Measurements from ENCODE around the gene SPDYC. TPM values are rescaled to one million over a fixed set of nuclear protein-coding genes. Genes with fewer than 3 reads are reported as not detected.

Gene SPDYC
- total and polyA plus RNA-seq, 2 donors (not counting 1 experiment from before 2014, with no cell fraction given): not detected

DNA sequence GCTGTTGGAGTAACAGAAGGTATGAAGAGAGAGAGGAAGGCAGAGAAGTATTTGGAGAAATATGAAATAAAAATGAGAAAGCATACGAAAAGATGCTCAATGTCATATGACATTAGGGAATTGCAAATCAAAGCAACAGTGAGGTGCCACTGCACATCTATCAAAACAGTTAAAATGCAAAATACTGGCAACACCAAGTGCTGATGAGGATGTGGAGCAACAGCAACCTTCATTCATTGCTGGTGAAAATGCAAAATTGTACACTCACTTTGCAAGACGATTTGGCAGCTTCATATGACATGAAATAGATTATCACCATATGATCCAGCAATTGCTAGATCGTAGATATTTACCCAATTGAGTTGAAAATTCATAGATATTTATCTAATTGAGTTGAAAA lies 9.4 kb upstream of the SPDYC start:
- Histone ChIP-seq H3K27ac (ENCODE audit: insufficient read depth, low read length) (no peak overlapping the region), H3K79me2 (ENCODE audit: control insufficient read depth, insufficient read depth, low read length) (no peaks in the 10 kb centered on the region), H3K9me3 (ENCODE audit: control insufficient read depth, insufficient read depth, low read depth, low read length) (no peaks in the 10 kb centered on the region), H3K27me3 (ENCODE audit: control insufficient read depth, insufficient read depth, low read length) (no peaks in the 10 kb centered on the region), H2AFZ (ENCODE audit: low read length) (no peak overlapping the region), H3K36me3 (ENCODE audit: control insufficient read depth, insufficient read depth, low read length) (no peaks in the 10 kb centered on the region), H3K4me3 (replicated peaks in 1 of 4; ENCODE audit: control extremely low read depth in 1 of 4, insufficient read depth in 1 of 4, low read depth in 3 of 4, low read length in 4 of 4) (no peak overlapping the region), H3K4me2 (ENCODE audit: extremely low read depth, insufficient read depth, low read length) (no peak overlapping the region), H4K20me1 (ENCODE audit: control insufficient read depth, extremely low read depth, insufficient read depth, low read length) (no peaks in the 10 kb centered on the region), H3K9ac (ENCODE audit: insufficient read depth, low read length) (no peak overlapping the region), H3K4me1 (ENCODE audit: control insufficient read depth, extremely low read depth, insufficient read depth, low read length) (peaks cover 1% of the 10 kb centered on the region)
- no peak for TF ChIP-seq EZH2 (IDR thresholded peaks at IDR 0.05; ENCODE audit: low read length, missing control alignments)
- TF ChIP-seq, protein P1, sequence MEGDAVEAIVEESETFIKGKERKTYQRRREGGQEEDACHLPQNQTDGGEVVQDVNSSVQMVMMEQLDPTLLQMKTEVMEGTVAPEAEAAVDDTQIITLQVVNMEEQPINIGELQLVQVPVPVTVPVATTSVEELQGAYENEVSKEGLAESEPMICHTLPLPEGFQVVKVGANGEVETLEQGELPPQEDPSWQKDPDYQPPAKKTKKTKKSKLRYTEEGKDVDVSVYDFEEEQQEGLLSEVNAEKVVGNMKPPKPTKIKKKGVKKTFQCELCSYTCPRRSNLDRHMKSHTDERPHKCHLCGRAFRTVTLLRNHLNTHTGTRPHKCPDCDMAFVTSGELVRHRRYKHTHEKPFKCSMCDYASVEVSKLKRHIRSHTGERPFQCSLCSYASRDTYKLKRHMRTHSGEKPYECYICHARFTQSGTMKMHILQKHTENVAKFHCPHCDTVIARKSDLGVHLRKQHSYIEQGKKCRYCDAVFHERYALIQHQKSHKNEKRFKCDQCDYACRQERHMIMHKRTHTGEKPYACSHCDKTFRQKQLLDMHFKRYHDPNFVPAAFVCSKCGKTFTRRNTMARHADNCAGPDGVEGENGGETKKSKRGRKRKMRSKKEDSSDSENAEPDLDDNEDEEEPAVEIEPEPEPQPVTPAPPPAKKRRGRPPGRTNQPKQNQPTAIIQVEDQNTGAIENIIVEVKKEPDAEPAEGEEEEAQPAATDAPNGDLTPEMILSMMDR (conservative IDR thresholded peaks at IDR 0.05 in 1 of 2, IDR thresholded peaks at IDR 0.05 in 1 of 2; ENCODE audit: low read depth in 1 of 2, low read length in 2 of 2): no peak
- DNase-seq (ENCODE audit: low read depth in 2 of 2): no peak

DNA sequence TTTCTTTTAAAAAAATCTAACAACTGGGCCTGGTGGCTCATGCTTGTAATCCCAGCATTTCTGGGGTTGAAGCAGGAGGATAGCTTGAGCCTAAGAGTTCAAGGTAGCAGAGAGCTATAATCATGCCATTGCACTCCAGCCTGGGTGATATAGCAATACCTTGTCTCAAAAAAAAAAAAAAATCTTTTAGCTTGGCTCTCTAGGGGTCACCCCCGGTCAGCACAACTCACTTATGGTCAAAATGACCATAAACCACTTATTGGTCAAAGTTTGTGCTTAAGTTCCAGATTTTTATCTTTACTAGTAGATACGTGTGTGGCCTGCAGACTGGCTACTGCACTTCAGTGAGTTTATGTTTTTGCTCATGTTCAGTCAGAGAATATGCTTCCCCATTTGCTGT lies 6.3 kb upstream of the SPDYC start:
- H3K4me3 ChIP-seq (replicated peaks in 1 of 4; ENCODE audit: control extremely low read depth in 1 of 4, insufficient read depth in 1 of 4, low read depth in 3 of 4, low read length in 4 of 4): no peak overlapping the region
- H4K20me1 ChIP-seq (ENCODE audit: control insufficient read depth, extremely low read depth, insufficient read depth, low read length): no peaks in the 10 kb centered on the region
- no peak overlapping the region for H3K4me2 ChIP-seq (ENCODE audit: extremely low read depth, insufficient read depth, low read length)
- no peaks in the 10 kb centered on the region for H3K27me3 ChIP-seq (ENCODE audit: control insufficient read depth, insufficient read depth, low read length)
- H3K27ac ChIP-seq (ENCODE audit: insufficient read depth, low read length): no peak overlapping the region
- no peaks in the 10 kb centered on the region for H3K9me3 ChIP-seq (ENCODE audit: control insufficient read depth, insufficient read depth, low read depth, low read length)
- no peak overlapping the region for H2AFZ ChIP-seq (ENCODE audit: low read length)
- no peaks in the 10 kb centered on the region for H3K79me2 ChIP-seq (ENCODE audit: control insufficient read depth, insufficient read depth, low read length)
- H3K36me3 ChIP-seq (ENCODE audit: control insufficient read depth, insufficient read depth, low read length): no peaks in the 10 kb centered on the region
- DNase-seq (ENCODE audit: low read depth in 2 of 2): no peak
- no peak overlapping the region for H3K9ac ChIP-seq (ENCODE audit: insufficient read depth, low read length)
- no peak for TF ChIP-seq EZH2 (IDR thresholded peaks at IDR 0.05; ENCODE audit: low read length, missing control alignments)
- TF ChIP-seq, protein P1 (conservative IDR thresholded peaks at IDR 0.05 in 1 of 2, IDR thresholded peaks at IDR 0.05 in 1 of 2; ENCODE audit: low read depth in 1 of 2, low read length in 2 of 2): no peak
- H3K4me1 ChIP-seq (ENCODE audit: control insufficient read depth, extremely low read depth, insufficient read depth, low read length): peaks cover 3% of the 10 kb centered on the region

DNA sequence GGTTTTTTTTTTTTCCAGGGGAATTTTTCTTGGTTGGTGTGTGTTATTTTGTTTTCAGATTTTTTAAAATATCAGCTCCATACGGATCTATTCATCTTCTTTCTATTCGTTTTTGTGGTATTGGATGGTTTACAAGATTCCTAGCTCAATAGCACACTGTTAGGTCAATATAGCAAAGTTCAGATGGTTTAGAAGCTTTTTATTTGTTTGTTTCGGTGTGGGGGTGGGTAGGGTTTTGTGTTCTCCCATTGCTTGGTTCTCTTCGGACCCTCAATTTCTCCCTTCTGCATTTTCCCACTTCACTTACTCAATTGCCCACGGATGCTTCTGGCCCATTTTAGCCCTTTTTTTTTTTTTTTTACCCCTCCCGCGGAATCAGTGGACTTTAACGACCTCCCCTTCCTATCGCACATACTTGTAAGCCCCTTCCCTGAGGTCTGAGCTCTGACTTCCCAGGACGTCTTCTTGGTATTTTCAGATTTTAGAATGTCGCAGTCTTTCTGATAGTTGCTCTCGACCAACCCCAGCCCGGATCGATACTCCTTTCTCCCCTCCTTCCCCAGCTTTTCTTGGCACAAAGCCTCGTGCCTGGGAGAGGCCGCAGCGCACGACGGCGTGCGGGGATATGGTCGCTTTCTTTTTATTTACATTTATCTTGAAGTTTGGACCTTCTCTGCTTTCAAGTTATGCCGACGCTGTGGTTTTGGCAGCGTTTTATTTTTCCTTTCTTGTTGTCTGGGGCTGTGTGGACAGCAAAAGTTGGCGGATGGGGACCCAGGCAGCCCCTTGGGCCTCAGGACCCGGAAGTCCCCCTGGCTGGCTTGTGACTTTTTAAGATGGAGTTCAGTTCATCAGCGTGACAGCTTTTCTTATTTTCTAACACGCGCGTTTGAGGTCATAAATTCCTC lies 4.4 kb upstream of the SPDYC start:
- peak overlapping the region; percentile 91 for H2AFZ ChIP-seq (ENCODE audit: low read length)
- no peaks in the 10 kb centered on the region for H3K9me3 ChIP-seq (ENCODE audit: control insufficient read depth, insufficient read depth, low read depth, low read length)
- peak overlapping the region; percentile 21 for H3K9ac ChIP-seq (ENCODE audit: insufficient read depth, low read length)
- H3K36me3 ChIP-seq (ENCODE audit: control insufficient read depth, insufficient read depth, low read length): no peaks in the 10 kb centered on the region
- H3K4me2 ChIP-seq (ENCODE audit: extremely low read depth, insufficient read depth, low read length): peak overlapping the region; percentile 75
- no peaks in the 10 kb centered on the region for H3K27me3 ChIP-seq (ENCODE audit: control insufficient read depth, insufficient read depth, low read length)
- TF ChIP-seq, protein P1 (conservative IDR thresholded peaks at IDR 0.05 in 1 of 2, IDR thresholded peaks at IDR 0.05 in 1 of 2; ENCODE audit: low read depth in 1 of 2, low read length in 2 of 2): no peak
- TF ChIP-seq EZH2 (IDR thresholded peaks at IDR 0.05; ENCODE audit: low read length, missing control alignments): no peak
- no peaks in the 10 kb centered on the region for H3K79me2 ChIP-seq (ENCODE audit: control insufficient read depth, insufficient read depth, low read length)
- DNase-seq (ENCODE audit: low read depth in 2 of 2): peak in 1 of 2 donors; percentile 46
- no peaks in the 10 kb centered on the region for H4K20me1 ChIP-seq (ENCODE audit: control insufficient read depth, extremely low read depth, insufficient read depth, low read length)
- H3K4me3 ChIP-seq (replicated peaks in 1 of 4; ENCODE audit: control extremely low read depth in 1 of 4, insufficient read depth in 1 of 4, low read depth in 3 of 4, low read length in 4 of 4): peak overlapping the region in 3 of 4 experiments; percentile 8 to 45 (median 37)
- H3K27ac ChIP-seq (ENCODE audit: insufficient read depth, low read length): peak overlapping the region; percentile 11
- peaks cover 3% of the 10 kb centered on the region for H3K4me1 ChIP-seq (ENCODE audit: control insufficient read depth, extremely low read depth, insufficient read depth, low read length)

Measured in fibroblast of lung (primary cell).